K562 (cell line): ENCODE measurements around the gene HOXA7. TPM values are rescaled to one million over a fixed set of nuclear protein-coding genes. Genes with fewer than 3 reads are reported as not detected.
A peak's percentile ranks its signal among the peaks of the same experiment; 100 is the strongest.

ENCODE experiments used
- ATAC-seq: fragments of 200-7000 bp; cut with Tn5 transposase; 3 replicates; pipeline ENCODE4 v1.9.1; 2020; ENCODE audit warnings: moderate library complexity
- BruUV-seq: library from RNA; stranded (reverse); fragments of 400-500 nt; replicated peaks from 2 replicates; lab custom pipeline; 2021; lab: Mats Ljungman, UMichigan
- CTCF ChIA-PET: fragments of 300-600 bp; formaldehyde crosslinking; extraction: SDS; loops from one replicate; lab custom pipeline; 2021; ENCODE audit warnings: low intra/inter-chr PET ratio; lab: Yijun Ruan, JAX
- POLR2A ChIA-PET: fragments of 300-600, 350-650 bp; sonication (Branson Sonifier 250); formaldehyde crosslinking; extraction: SDS; loops from one replicate; lab custom pipeline; 2021; ENCODE audit warnings: antibody characterized with exemption, inconsistent platforms; lab: Yijun Ruan, JAX
- DNase-seq, 4 experiments: peaks; one replicate each; pipeline versions ENCODE4 v3.0.0 to v3.0.0-alpha.2; 2011 to 2018; ENCODE audit warnings: low spot score in 3 of 4, mixed read lengths in 3 of 4; ENCODE audit errors: extremely low read depth in 1 of 4
- FAIRE-seq: peaks from 2 replicates; lab custom pipeline; 2011; peaks lifted over from hg19 to GRCh38; lab: Jason Lieb, UNC
- H2AFZ ChIP-seq: 2 replicates; pipeline ENCODE4 v1.6.0; 2011; ENCODE audit warnings: low read depth, low read length, control low read depth, inconsistent platforms
- H3K27ac ChIP-seq: fragments of 200-600 bp; 3 replicates; pipeline ENCODE4 v1.8.0; 2011; ENCODE audit warnings: low read depth, mild to moderate bottlenecking, control low read depth, inconsistent platforms, low read length, moderate library complexity, mixed read lengths; ENCODE audit errors: extremely low read depth
- H3K27me3 ChIP-seq, 2 experiments: fragments of 300-600 bp in 1 of 2; 2 replicates in 1 of 2; 3 replicates in 1 of 2; pipeline versions ENCODE4 v1.6.0 to v1.8.0; 2011; ENCODE audit warnings: inconsistent platforms in 2 of 2, low read length in 2 of 2, mild to moderate bottlenecking in 1 of 2, mixed read lengths in 1 of 2, moderate library complexity in 1 of 2; ENCODE audit not compliant: control insufficient read depth in 2 of 2, insufficient read depth in 2 of 2
- H3K36me3 ChIP-seq: fragments of 300-600 bp; 3 replicates; pipeline ENCODE4 v1.8.0; 2011; ENCODE audit warnings: mild to moderate bottlenecking, low read length, inconsistent platforms; ENCODE audit not compliant: control insufficient read depth, insufficient read depth
- H3K4me1 ChIP-seq, 2 experiments: fragments of 200-600 bp in 1 of 2; replicated peaks in 1 of 2; 2 replicates in 1 of 2; 3 replicates in 1 of 2; pipeline versions ENCODE4 v1.5.1 to v1.8.0; 2011; ENCODE audit warnings: inconsistent platforms in 2 of 2, low read length in 2 of 2, mild to moderate bottlenecking in 1 of 2, mixed read lengths in 1 of 2, moderate library complexity in 1 of 2; ENCODE audit not compliant: control insufficient read depth in 2 of 2, insufficient read depth in 2 of 2
- H3K4me2 ChIP-seq: 2 replicates; pipeline ENCODE4 v1.6.1; 2011; ENCODE audit warnings: low read length, control low read depth, inconsistent platforms, mixed read lengths; ENCODE audit not compliant: insufficient read depth
- H3K4me3 ChIP-seq: fragments of 200-600 bp; sonication (generic), shearing (Covaris generic); 2 replicates; pipeline ENCODE4 v1.5.1; 2016; ENCODE audit warnings: control low read depth, inconsistent platforms
- H3K79me2 ChIP-seq: fragments of 200-600 bp; 3 replicates; pipeline ENCODE4 v1.8.0; 2011; ENCODE audit warnings: low read length, inconsistent platforms; ENCODE audit not compliant: control insufficient read depth, insufficient read depth
- H3K9ac ChIP-seq, 2 experiments: 2 replicates each; pipeline versions ENCODE4 v1.6.0 to v1.6.1; 2011; ENCODE audit warnings: low read depth in 2 of 2, low read length in 2 of 2, control low read depth in 1 of 2, inconsistent platforms in 1 of 2, mild to moderate bottlenecking in 1 of 2, mixed read lengths in 1 of 2; ENCODE audit not compliant: insufficient read depth in 1 of 2
- H3K9me1 ChIP-seq: one replicate; pipeline ENCODE4 v1.6.0; 2011; ENCODE audit warnings: inconsistent platforms, mild to moderate bottlenecking, low read length, moderate library complexity; ENCODE audit not compliant: control insufficient read depth, insufficient read depth
- H3K9me3 ChIP-seq: replicated peaks from 2 replicates; pipeline ENCODE4 v1.5.1; 2011; ENCODE audit warnings: low read depth, low read length, inconsistent platforms; ENCODE audit not compliant: control insufficient read depth, insufficient read depth
- H4K20me1 ChIP-seq: replicated peaks from 2 replicates; pipeline ENCODE4 v1.6.1; 2011; ENCODE audit warnings: low read length, inconsistent platforms, mixed read lengths; ENCODE audit not compliant: control insufficient read depth, insufficient read depth
- CBX8 ChIP-seq: fragments of 200-600 bp; sonication (generic); IDR thresholded peaks from 2 replicates; pipeline ENCODE4 v1.6.1; 2012; ENCODE audit warnings: borderline replicate concordance, mixed run types, low read depth, mild to moderate bottlenecking, moderate library complexity, mixed read lengths, low read length, control low read depth, inconsistent platforms; ENCODE audit not compliant: poor library complexity, severe bottlenecking; ENCODE audit errors: extremely low read depth
- MED1 ChIP-seq: sonication (generic); formaldehyde crosslinking; IDR thresholded peaks from 2 replicates; pipeline ENCODE4 v1.8.1; 2023; ENCODE audit warnings: missing genetic modification reagents, borderline replicate concordance
- SAFB2 ChIP-seq: fragments of 200-400 bp; formaldehyde crosslinking; IDR thresholded peaks from 2 replicates; pipeline ENCODE4 v1.6.1; 2018; ENCODE audit warnings: borderline replicate concordance, low read length, low read depth, moderate library complexity; ENCODE audit not compliant: severe bottlenecking
- SP2 ChIP-seq: IDR thresholded peaks from 2 replicates; pipeline ENCODE4 v1.6.1; 2011; ENCODE audit warnings: mild to moderate bottlenecking, low read depth, low read length, moderate library complexity; ENCODE audit not compliant: poor library complexity, severe bottlenecking; ENCODE audit errors: extremely low read depth
- STAT5B ChIP-seq: fragments of 250-450 bp; sonication (Bioruptor Pico); IDR thresholded peaks from 2 replicates; pipeline ENCODE4 v1.8.0; 2021; ENCODE audit warnings: mild to moderate bottlenecking, inconsistent platforms
- TAF15 ChIP-seq: fragments of 200-400 bp; formaldehyde crosslinking; IDR thresholded peaks from 2 replicates; pipeline ENCODE4 v1.6.1; 2017; ENCODE audit warnings: mild to moderate bottlenecking, low read depth, low read length, moderate library complexity
- ZNF175 ChIP-seq: fragments of 200-800 bp; sonication (Bioruptor generic); IDR thresholded peaks from 2 replicates; pipeline ENCODE4 v1.6.1; 2016; ENCODE audit warnings: low read depth, mild to moderate bottlenecking, missing genetic modification characterization, missing compliant biosample characterization
- ZNF184 ChIP-seq: sonication (generic); formaldehyde crosslinking; IDR thresholded peaks from 2 replicates; pipeline ENCODE4 v1.5.0; 2020; ENCODE audit warnings: missing genetic modification reagents
- ZSCAN29 ChIP-seq: fragments of 450-650 bp; IDR thresholded peaks from 2 replicates; pipeline ENCODE4 v1.6.1; 2017
- WGBS: fragments of 100-300 bp; shearing (Covaris generic); methylation state at CpG from one replicate; pipeline ENCODE4 v1.1.6; 2016; ENCODE audit warnings: low coverage, mixed read lengths; ENCODE audit not compliant: insufficient coverage; ENCODE audit errors: missing lambda C conversion rate; 5-methylcytosine and 5-hydroxymethylcytosine counted together
- in situ Hi-C: fragments of 300-500 bp; cut with MboI; formaldehyde crosslinking; loops from 4 replicates; pipeline ENCODE4 v1.15.0; 2018; ENCODE audit warnings: inconsistent platforms, mixed read lengths
- intact Hi-C: fragments of 100-400 bp; cut with micrococcal nuclease; formaldehyde crosslinking; loops from 2 replicates; pipeline ENCODE4 v1.14.2; 2022
- polyA plus RNA-seq, 8 experiments: library from polyadenylated mRNA; depleted of rRNA in 4 of 8; stranded (reverse) in 5 of 8; unstranded in 3 of 8; fragments of >200 nt; fragmentation: Nextera tagmentation in 2 of 8; fragmentation: Illumina TruSeq in 1 of 8; extraction: Ambion mirVana in 2 of 8; extraction: Trizol in 1 of 8; gene quantifications; 2 replicates each; pipeline versions ENCODE4 v1.2.1 to v1.2.3, GENCODE V29; 2011 to 2014; ENCODE audit warnings: inconsistent platforms in 1 of 8, missing spikeins in 1 of 8
- total RNA-seq, 7 experiments: library from RNA; depleted of rRNA in 6 of 7; stranded (reverse); fragments of >200 nt in 6 of 7; fragmentation: Illumina TruSeq in 2 of 7; extraction: Trizol in 2 of 7; gene quantifications; 2 replicates each; pipeline versions ENCODE4 v1.2.1 to v1.2.3, GENCODE V29; 2011 to 2021; ENCODE audit warnings: low replicate concordance in 1 of 7

The HOXA7 gene
- total and polyA plus RNA-seq, 9 of the 15 experiments (the other 6 are each of a cell fraction or from before 2014, with no cell fraction given): not detected

DNA sequence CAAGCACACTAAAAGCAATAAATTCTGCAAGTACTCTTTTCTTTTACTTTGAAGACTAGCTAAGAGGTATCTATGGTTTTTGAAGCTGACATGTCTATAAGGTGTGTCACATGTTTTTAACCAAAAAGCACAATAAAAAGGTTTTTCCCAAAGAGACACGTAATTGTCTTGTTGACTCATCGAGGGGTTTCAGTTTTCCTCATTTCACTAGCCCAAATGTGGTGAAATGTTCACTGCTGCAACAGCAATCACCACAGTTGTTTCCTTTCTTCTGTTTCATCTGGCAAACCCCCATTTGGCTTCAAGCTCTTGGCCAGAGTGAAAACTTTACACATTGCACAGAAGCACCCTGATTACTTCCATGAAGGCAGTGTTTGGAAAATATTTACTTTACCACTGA is 22.1 kb downstream of the HOXA7 start:
- Histone ChIP-seq H3K36me3 (no peaks in the 10 kb centered on the region), H3K9ac (no peak overlapping the region), H3K79me2 (no peaks in the 10 kb centered on the region), H3K27me3 (peaks cover 30 to 33% of the 10 kb centered on the region in 2 experiments), H4K20me1 (no peaks in the 10 kb centered on the region), H3K9me1 (no peaks in the 10 kb centered on the region), H3K9me3 (no peaks in the 10 kb centered on the region), H3K4me1 (peaks cover 2 to 7% of the 10 kb centered on the region in 2 experiments; a peak in 2 of 5 replicates), H3K4me2 (no peak overlapping the region), H2AFZ (no peak overlapping the region), H3K4me3 (no peak overlapping the region), H3K27ac (no peak overlapping the region)
- FAIRE-seq (no peak), DNase-seq (no peak), ATAC-seq (no peak)
- ChIA-PET POLR2A (interaction anchor here (0.5 kb wide), 1 partner anchor 35 kb away, joined by 3 read pairs; no protein-coding TSS in a partner anchor), CTCF (no interaction called here)
- TF ChIP-seq SAFB2 (no peak), SP2 (no peak), MED1 (CRISPR knock-in tag) (no peak), ZNF184 (CRISPR knock-in tag) (no peak), CBX8 (peak; percentile 17), TAF15 (no peak), ZSCAN29 (no peak), STAT5B (CRISPR knock-in tag) (no peak), ZNF175 (CRISPR knock-in tag) (no peak)
- intact Hi-C loops (no loop called here), in situ Hi-C loops (no loop called here)
- WGBS: 0% methylated on average over 2 of the region's 2 CpGs
- BruUV-seq: no TSS peak
